ENCODE results near the gene BOK.

DNA sequence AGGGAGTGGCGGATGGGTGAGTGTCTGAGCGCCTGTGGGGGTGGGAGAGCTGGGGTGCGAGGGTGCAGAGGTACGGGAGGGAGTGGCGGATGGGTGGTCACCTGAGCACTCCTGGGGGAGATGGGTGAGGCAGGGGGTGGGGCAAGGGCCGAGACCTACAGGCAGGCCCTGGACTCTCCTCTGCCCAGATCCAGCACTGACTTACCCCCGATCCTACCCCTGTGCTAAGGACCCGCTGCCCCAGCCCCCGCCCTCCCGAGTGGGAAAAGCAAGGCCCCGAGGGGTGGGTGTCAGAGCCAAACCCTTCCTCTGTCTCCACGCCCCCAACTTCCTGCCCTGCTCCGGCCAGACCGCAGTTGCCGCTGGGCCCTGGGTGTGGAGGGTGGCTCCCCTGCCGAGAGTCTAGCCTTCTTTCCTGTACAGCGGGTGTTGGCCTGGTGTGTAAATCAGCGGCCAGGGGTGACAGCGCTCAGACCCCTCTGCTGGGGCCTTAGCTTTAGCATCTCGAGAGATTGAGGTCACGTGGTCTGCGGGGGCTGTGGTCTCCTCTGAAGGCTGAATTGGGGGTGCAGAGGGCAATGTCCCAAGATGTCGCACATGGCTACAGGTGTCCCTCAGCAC lies 12.5 kb downstream of the BOK start:
- TF ChIP-seq, protein P1, sequence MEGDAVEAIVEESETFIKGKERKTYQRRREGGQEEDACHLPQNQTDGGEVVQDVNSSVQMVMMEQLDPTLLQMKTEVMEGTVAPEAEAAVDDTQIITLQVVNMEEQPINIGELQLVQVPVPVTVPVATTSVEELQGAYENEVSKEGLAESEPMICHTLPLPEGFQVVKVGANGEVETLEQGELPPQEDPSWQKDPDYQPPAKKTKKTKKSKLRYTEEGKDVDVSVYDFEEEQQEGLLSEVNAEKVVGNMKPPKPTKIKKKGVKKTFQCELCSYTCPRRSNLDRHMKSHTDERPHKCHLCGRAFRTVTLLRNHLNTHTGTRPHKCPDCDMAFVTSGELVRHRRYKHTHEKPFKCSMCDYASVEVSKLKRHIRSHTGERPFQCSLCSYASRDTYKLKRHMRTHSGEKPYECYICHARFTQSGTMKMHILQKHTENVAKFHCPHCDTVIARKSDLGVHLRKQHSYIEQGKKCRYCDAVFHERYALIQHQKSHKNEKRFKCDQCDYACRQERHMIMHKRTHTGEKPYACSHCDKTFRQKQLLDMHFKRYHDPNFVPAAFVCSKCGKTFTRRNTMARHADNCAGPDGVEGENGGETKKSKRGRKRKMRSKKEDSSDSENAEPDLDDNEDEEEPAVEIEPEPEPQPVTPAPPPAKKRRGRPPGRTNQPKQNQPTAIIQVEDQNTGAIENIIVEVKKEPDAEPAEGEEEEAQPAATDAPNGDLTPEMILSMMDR (IDR thresholded peaks at IDR 0.05; ENCODE audit: poor library complexity, severe bottlenecking): no peak
- TF ChIP-seq RAD21 (conservative IDR thresholded peaks at IDR 0.05) (no peak), EZH2 (IDR thresholded peaks at IDR 0.05; ENCODE audit: borderline replicate concordance, insufficient read depth, low read length, poor library complexity, severe bottlenecking) (no peak), TAF1 (IDR thresholded peaks at IDR 0.05; ENCODE audit: low read depth) (no peak)

Measured in neural cell (in vitro differentiated cells).